ENCODE results near the gene WDR26. TPM values are rescaled to one million over a fixed set of nuclear protein-coding genes. Genes with fewer than 3 reads are reported as not detected.

The WDR26 gene
- total RNA-seq, 6 experiments from 2014 or later: 27.2 to 46.8 (median 40.1) TPM

- Histone ChIP-seq H3K27me3 (no peaks in the 10 kb centered on the region), H3K36me3 (no peaks in the 10 kb centered on the region), H3K27ac (no peak overlapping the region), H3K4me3 (no peak overlapping the region), H3K4me1 (no peaks in the 10 kb centered on the region), H3K9me3 (no peaks in the 10 kb centered on the region)
- intact Hi-C loops (cut with DNase I): loop anchor here in 1 of 2 donors (10.0 kb wide), 1 partner anchor 223 kb away; the partner anchor contains the start of gene FBXO28
- ATAC-seq: no peak
- no peak for TF ChIP-seq POLR2A (IDR thresholded peaks at IDR 0.05)
- TF ChIP-seq CTCF (IDR thresholded peaks at IDR 0.05): no peak
- DNase-seq: peak in 1 of 3 donors; percentile 15
- 93% methylated on average over 4 of the region's 4 CpGs for WGBS (ENCODE audit: insufficient coverage, low coverage, low lambda C conversion rate, missing lambda C conversion rate)
These were observed 96.3 kb downstream of the WDR26 start for GRCh38 chr1:224338150-224338838.

Small RNA genes lying within 50 kb of the gene (microRNA-seq; reads per million reads assigned to microRNA genes)
- gene MIR4742: 0.29 to 3.9 reads per million in 2 donors

Small RNA genes lying within 50 kb of the gene (small RNA-seq; reads per million reads assigned to genes)
- gene MIR4742: 0 to 0.39 reads per million in 2 experiments

Other genes starting within 250 kb of the WDR26 start
- 1 to 10 TPM; 4.5 to 8.9 (median 6.8) TPM for gene NVL, start 104.6 kb downstream of the WDR26 start, total RNA-seq
- gene CNIH4, start 77.9 kb downstream of the WDR26 start, total RNA-seq: 10 to 100 TPM in 5 of 6 experiments, 1 to 10 TPM in 1; 9.9 to 22.1 (median 18.1) TPM
- 1 to 10 TPM in 1 of 6 experiments, under 1 TPM in 5; 0.12 to 1.6 (median 0.55) TPM for gene CNIH3, start 181.5 kb upstream of the WDR26 start, total RNA-seq

All from right lobe of liver (tissue), 6 donors.